Measurements from ENCODE around the gene CYP2A6.
"Not testable (repeated sequence)": the region's sequence is repeated elsewhere in the genome, so short reads cannot be mapped to it uniquely, and the experiment has no call there.

GRCh38 chr19:40810649-40811408 is 39.4 kb downstream of the CYP2A6 start:
- TF ChIP-seq, protein P1, sequence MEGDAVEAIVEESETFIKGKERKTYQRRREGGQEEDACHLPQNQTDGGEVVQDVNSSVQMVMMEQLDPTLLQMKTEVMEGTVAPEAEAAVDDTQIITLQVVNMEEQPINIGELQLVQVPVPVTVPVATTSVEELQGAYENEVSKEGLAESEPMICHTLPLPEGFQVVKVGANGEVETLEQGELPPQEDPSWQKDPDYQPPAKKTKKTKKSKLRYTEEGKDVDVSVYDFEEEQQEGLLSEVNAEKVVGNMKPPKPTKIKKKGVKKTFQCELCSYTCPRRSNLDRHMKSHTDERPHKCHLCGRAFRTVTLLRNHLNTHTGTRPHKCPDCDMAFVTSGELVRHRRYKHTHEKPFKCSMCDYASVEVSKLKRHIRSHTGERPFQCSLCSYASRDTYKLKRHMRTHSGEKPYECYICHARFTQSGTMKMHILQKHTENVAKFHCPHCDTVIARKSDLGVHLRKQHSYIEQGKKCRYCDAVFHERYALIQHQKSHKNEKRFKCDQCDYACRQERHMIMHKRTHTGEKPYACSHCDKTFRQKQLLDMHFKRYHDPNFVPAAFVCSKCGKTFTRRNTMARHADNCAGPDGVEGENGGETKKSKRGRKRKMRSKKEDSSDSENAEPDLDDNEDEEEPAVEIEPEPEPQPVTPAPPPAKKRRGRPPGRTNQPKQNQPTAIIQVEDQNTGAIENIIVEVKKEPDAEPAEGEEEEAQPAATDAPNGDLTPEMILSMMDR (IDR thresholded peaks at IDR 0.05), result not testable (repeated sequence)
- TF ChIP-seq POLR2A (IDR thresholded peaks at IDR 0.05; ENCODE audit: low read depth), result not testable (repeated sequence)

All from esophagus muscularis mucosa (tissue), 3 donors.